GM18909 (cell line): ENCODE data around the gene HES5.
"Not testable (repeated sequence)": the region's sequence is repeated elsewhere in the genome, so short reads cannot be mapped to it uniquely, and the experiment has no call there.

Experiments
- ATAC-seq: cut with Tn5 transposase; IDR thresholded peaks from one replicate; pipeline ENCODE4 v1.9.1; 2021; ENCODE audit warnings: mild to moderate bottlenecking; ENCODE audit not compliant: unreplicated experiment, poor library complexity

Gene HES5

GRCh38 chr1:2561898-2562895 lies 32.1 kb upstream of the HES5 start:
- ATAC-seq, result no peak

GRCh38 chr1:2561446-2561845 lies 31.4 kb upstream of the HES5 start:
- no peak for ATAC-seq

- no peak for ATAC-seq
Observed at GRCh38 chr1:2560299-2561073, 30.4 kb upstream of the HES5 start.

- ATAC-seq, result no peak
Observed at GRCh38 chr1:2559509-2560298, 29.6 kb upstream of the HES5 start.

DNA sequence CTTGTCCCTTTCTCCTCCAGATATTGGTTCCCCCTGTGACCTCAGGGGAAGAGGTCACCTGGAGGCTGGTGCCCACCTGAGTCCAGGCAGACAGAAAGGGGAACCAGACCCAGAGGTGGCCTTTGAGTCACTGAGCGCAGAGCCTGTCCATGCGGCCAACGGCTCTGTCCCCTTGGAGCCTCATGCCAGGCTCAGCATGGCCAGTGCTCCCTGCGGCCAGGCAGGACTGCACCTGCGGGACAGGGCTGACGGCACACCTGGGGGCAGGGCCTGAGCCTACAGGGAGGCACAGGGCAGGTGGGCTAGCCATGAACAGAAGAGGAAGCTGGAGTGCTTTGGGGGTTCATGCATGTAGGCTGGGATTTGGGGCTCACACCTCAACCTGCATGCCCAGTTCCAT lies 28.8 kb upstream of the HES5 start:
- no peak for ATAC-seq

- ATAC-seq, result no peak
Observed at GRCh38 chr1:2558420-2558819, 28.4 kb upstream of the HES5 start.

DNA sequence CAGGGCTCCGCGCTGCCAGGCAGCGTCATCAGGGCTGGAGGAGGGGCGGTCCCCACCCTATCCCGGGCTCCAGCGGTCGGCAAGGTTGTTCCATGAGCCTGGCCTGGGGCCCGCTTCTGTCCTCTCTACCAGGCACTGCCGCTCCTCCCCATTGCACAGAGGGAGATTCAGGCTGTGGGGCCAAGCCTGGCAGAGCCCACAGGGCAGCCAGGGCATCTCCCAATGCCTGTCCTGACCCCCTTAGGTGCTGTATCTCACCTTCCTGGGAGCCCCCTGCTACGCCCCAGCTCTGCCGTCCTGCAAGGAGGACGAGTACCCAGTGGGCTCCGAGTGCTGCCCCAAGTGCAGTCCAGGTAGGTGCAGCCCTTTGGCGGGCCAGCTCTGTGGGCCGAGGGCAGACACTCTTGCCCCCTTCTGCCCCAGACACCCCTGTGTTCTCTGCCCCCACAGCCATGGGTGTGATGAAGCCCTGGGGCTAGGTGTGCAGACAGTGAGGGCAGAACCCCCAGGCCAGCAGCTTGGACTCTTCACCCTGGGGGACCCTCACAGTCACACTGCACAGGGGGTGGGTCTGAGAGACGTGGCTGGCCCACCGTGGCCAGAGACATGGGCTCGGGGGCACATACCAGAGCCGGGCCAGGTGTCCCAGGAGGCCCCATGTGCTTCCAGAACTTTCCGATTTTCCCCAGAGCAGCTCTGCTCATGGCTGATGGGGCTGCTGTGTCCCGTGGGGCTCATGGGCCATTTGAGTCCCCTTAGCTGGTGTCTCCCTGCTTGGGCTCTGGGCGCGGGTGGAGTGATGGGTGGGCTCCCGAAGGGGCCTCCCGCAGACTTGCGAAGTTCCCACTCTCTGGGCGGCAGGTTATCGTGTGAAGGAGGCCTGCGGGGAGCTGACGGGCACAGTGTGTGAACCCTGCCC lies 27.7 kb upstream of the HES5 start:
- ATAC-seq, result no peak

DNA sequence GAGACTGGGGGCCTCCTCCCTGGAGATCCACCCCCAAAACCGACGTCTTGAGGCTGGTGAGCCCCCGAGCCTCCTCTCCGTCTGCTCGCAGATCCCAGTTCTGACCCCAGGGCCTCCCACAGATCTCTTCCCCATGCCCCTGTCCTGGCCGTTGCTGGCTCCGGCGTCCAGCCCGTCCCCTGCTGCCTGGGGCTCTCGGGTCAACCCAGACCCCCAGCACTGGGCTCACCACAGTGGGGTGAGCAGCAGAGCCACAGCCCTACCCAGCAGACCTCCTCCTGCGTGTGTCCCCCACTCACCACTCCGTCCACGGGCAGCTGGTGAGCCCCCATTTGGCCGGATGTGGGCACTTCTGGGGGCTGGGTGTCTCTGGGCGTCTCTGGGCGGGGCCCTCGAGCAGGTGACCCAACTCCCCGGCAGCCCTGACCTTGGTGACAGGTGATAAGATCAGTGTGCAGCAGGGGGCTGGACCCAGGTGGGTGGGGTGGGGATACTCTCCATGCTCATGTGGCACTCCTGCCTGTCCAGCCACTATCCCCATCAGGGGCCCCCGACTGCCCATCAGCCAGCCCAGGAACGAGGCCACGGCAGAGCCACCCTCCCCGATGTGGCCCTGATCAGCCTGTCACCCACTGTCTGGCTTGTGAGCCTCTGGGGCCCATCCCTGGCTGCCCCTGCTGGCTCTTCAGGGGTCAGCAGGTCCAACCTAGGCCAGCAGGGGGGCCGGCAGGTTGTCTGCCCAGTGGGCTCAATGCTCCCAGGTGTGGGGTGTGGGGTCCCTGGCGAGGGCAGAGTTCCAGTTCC lies 26.8 kb upstream of the HES5 start:
- peak; percentile 25 for ATAC-seq

DNA sequence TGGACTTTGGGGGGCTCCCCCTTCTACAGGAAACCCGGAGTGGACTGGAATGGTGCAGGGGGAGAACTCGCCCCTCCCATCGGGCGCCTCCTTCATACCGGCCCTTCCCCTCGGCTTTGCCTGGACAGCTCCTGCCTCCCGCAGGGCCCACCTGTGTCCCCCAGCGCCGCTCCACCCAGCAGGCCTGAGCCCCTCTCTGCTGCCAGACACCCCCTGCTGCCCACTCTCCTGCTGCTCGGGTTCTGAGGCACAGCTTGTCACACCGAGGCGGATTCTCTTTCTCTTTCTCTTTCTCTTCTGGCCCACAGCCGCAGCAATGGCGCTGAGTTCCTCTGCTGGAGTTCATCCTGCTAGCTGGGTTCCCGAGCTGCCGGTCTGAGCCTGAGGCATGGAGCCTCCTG lies 26.2 kb upstream of the HES5 start, which contains the start of gene TNFRSF14:
TSS of gene TNFRSF14 (plus strand) at position 95 of the 401 bp plus-strand sequence. CDS start at position 389, 294 bp downstream.
- peak; percentile 34 for ATAC-seq

DNA sequence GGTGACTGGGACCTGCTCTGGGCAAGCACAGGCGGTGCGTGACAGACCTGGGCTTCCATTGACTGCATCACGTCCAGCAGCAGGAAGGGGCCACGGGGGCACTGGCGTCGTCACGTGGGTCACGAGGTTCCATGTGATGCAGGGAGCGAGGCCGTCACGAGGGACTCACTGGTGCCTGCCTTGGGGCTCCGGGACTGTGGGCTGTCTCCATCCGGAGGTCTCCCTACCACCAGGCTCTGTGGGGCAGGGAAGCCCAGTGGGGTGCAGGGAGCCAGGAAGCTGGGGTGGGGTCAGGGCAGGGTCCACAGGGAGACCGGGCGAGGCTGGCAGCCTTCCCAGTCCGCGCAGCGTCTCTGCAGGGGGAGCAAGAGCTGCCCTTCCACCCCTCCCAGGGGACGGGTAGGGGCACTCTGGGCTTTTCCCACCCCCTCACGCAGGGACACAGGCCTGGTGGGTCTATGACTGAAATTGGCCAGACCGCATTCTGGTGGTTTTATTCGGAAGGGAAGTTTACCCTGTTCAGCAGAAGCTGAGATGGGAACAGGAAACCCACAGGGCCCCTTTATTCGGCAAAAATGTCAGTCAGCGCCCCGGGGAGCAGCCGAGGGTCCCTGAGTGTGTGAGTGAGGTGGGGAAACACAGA lies 25.7 kb upstream of the HES5 start:
- peak; percentile 38 for ATAC-seq

GRCh38 chr1:2554621-2555387 lies 24.7 kb upstream of the HES5 start:
- ATAC-seq, result no peak

- no peak for ATAC-seq
Observed at GRCh38 chr1:2553871-2554620, 24.0 kb upstream of the HES5 start.

DNA sequence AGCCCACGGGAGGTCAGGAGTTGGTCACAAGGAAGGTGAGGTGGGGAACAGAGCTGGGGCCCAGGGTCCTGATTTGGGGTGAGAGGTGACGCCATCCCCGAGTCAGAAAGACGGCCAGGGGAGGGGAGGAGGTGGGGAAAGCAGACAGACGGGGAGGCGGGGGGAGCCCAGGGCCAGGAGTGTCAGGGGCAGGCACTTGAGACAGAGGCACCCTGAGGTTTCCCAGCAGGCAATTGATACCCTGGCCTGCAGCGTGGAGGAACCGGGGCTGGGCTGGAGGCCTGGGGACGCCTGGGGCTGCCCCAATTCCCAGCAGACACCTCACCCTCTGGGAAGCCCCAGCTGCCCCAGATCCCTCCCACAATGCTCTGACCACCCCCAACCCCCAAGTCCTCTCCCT lies 23.0 kb upstream of the HES5 start:
- not testable (repeated sequence) for ATAC-seq

DNA sequence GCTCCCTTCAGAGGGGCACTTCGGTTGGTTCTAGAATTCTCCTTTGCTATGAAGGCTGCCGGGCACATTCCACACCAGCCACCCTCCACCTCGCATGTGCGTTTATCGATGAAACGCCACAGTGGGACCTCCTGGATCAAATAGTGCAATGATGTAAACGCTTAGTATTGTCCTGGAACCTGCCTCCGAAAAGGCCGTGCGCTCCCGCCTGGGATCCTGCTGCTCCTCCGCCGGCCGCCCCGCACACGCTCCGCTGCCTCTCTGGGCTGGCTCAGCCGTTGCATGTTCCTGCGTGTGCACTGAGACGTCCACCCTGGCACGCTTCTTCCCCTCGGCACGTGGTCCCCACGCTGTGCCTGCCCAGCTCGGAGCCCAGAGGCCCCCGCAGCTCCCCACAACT lies 22.1 kb upstream of the HES5 start:
- no peak for ATAC-seq

GRCh38 chr1:2551544-2551943 lies 21.5 kb upstream of the HES5 start:
- not testable (repeated sequence) for ATAC-seq

GRCh38 chr1:2550309-2550861 lies 20.3 kb upstream of the HES5 start:
- ATAC-seq, result not testable (repeated sequence)
